Heart right ventricle (tissue), 16 donors: ENCODE measurements around the gene DNAJC1. TPM values are rescaled to one million over a fixed set of nuclear protein-coding genes. Genes with fewer than 3 reads are reported as not detected.

Source experiments
- ATAC-seq, 8 donors: fragments of 200-7000 bp; cut with Tn5 transposase; one replicate each; pipeline ENCODE4 v1.9.1; 2020; ENCODE audit warnings: mild to moderate bottlenecking in 8 of 8, moderate library complexity in 8 of 8, moderate number of reproducible peaks in 1 of 8
- DNase-seq, 2 donors: peaks; one replicate each; pipeline ENCODE4 v3.0.0-alpha.2; 2020
- H3K27ac ChIP-seq, 10 donors: fragments of 200-600 bp; sonication (generic) in 2 of 10; one replicate each; pipeline versions ENCODE4 v1.5.0 to v1.8.0; 2020 to 2022; ENCODE audit warnings: mild to moderate bottlenecking in 3 of 10
- H3K27me3 ChIP-seq, 7 donors: fragments of 200-600 bp; one replicate each; pipeline ENCODE4 v1.8.0; 2021 to 2022; ENCODE audit warnings: mild to moderate bottlenecking in 2 of 7
- H3K36me3 ChIP-seq, 9 donors: fragments of 200-600 bp; sonication (generic) in 1 of 9; one replicate each; pipeline versions ENCODE4 v1.5.0 to v1.8.0; 2020 to 2022; ENCODE audit warnings: mild to moderate bottlenecking in 2 of 9
- H3K4me1 ChIP-seq, 9 donors: fragments of 200-600 bp; sonication (generic) in 1 of 9; one replicate each; pipeline versions ENCODE4 v1.5.0 to v1.8.0; 2020 to 2022; ENCODE audit warnings: mild to moderate bottlenecking in 4 of 9
- H3K4me3 ChIP-seq, 10 donors: fragments of 200-600 bp; sonication (generic) in 2 of 10; one replicate each; pipeline versions ENCODE4 v1.5.0 to v1.8.0; 2020 to 2022; ENCODE audit warnings: mild to moderate bottlenecking in 7 of 10, moderate library complexity in 2 of 10
- H3K9me3 ChIP-seq, 11 donors: fragments of 200-600 bp in 10 of 11; sonication (generic) in 2 of 11; one replicate each; pipeline versions ENCODE4 v1.5.0 to v1.8.0; 2013 to 2022; ENCODE audit warnings: mild to moderate bottlenecking in 2 of 11, control low read depth in 1 of 11, moderate library complexity in 1 of 11
- CTCF ChIP-seq, 9 donors: fragments of 200-600 bp; sonication (generic) in 2 of 9; IDR thresholded peaks; one replicate each; pipeline versions ENCODE4 v1.5.0 to v1.8.0; 2021 to 2022; ENCODE audit warnings: antibody characterized with exemption in 9 of 9, mild to moderate bottlenecking in 5 of 9, moderate library complexity in 1 of 9
- WGBS, 2 donors: extraction: QIAGEN DNeasy Blood & Tissue Kit; methylation state at CpG; one replicate each; pipeline ENCODE4 v1.1.7; 2013; ENCODE audit warnings: inconsistent platforms in 1 of 2; 5-methylcytosine and 5-hydroxymethylcytosine counted together
- intact Hi-C, 10 donors: fragments of 100-400 bp; cut with DNase I; formaldehyde crosslinking; loops; one replicate each; pipeline versions ENCODE4 v1.11.1 to v1.14.2; 2022
- polyA plus RNA-seq, 2 donors: library from polyadenylated mRNA; stranded (reverse); fragments of 200-250 nt; gene quantifications; one replicate each; pipeline ENCODE4 v1.2.3, GENCODE V29; 2013
- total RNA-seq, 10 donors: library from RNA; stranded (reverse); fragmentation: NEBNext Ultra II Directional in 3 of 10; extraction: Animal tissue kit (Norgen Biotek cat#: 25700) in 3 of 10; gene quantifications; one replicate each; pipeline versions ENCODE4 v1.2.1 to v1.2.4, GENCODE V29; 2021 to 2023
- donor health status: Arrhythmogenic right ventricular cardiomyopathy.
- donor health status: ischemic (EF 13 %, LVEDD 7.1; RV severe dilation, severe dysfunction).
- donor health status: healthy with polysubstance abuse.
- donor health status: DM: no; HTN: yes; CAD: no.
- donor health status: DM: no; HTN: no; CAD: no.
- donor health status: ischemic (EF 25% LVEDD 6.9; RV normal size, moderate dysfunction).
- donor health status: ischemic (EF 25% LVEDD 5.7; RV mildly dilated, moderate dysfunction).
- donor health status: healthy.
- donor health status: DM: yes; HTN: yes; CAD: no.
- donor health status: Ischemic cardiomyopathy.
- donor health status: ischemic (EF 35%, LVEDD 5.7; RV mildly dilated, moderate dysfunction).
- donor health status: nonischemic (EF 11% LVEDD 7.7; RV severe dilation, severe dysfunction).
- donor health status: DM: yes; HTN: yes; CAD: no.
- donor health status: PGD.
- donor health status: ischemic (EF 29% LVEDD 5.4; RV normal size, mild dysfunction).
- donor health status: nonischemic (EF 23%, LVEDD 6.1; RV moderate dilation, normal function).

Gene DNAJC1
- total and polyA plus RNA-seq, 12 donors, result 8.9 to 26.8 (median 11.4) TPM

GRCh38 chr10:21724020-21724589, 279.4 kb downstream of the DNAJC1 start:
- ATAC-seq, result no peak

GRCh38 chr10:21722209-21722608, 281.3 kb downstream of the DNAJC1 start:
- H3K27ac ChIP-seq, result no peak overlapping the region
- peaks cover 0 to 22% (median 17%) of the 10 kb centered on the region in 9 donors for H3K4me1 ChIP-seq
- no peaks in the 10 kb centered on the region for H3K27me3 ChIP-seq
- WGBS, 2 donors, result 98% methylated on average over 2 of the region's 2 CpGs
- peaks cover 0 to 40% (median 0%) of the 10 kb centered on the region in 9 donors for H3K36me3 ChIP-seq
- no peaks in the 10 kb centered on the region for H3K9me3 ChIP-seq
- H3K4me3 ChIP-seq, result no peak overlapping the region
- TF ChIP-seq CTCF (IDR thresholded peaks at IDR 0.05), result no peak
- intact Hi-C loops, result loop anchor here in 2 of 10 donors (10.0 kb wide), 1 partner anchor 187 kb away; the partner anchor contains the start of gene MLLT10 (in 2 of the 2)
- DNase-seq (no peak), ATAC-seq (no peak)

More at GRCh38 chr10:21724020-21724589, 279.4 kb downstream of the DNAJC1 start:
- TF ChIP-seq CTCF (IDR thresholded peaks at IDR 0.05), result no peak
- no peak for DNase-seq
- intact Hi-C loops, result loop anchor here in 3 of 10 donors (2.0 to 10.0 kb wide), 2 partner anchors 189 to 227 kb away; partner anchors contain the start of gene MLLT10 (in 2 of the 3)
- no peaks in the 10 kb centered on the region for H3K9me3 ChIP-seq
- H3K4me1 ChIP-seq, result peaks cover 0 to 27% (median 20%) of the 10 kb centered on the region in 9 donors
- no peaks in the 10 kb centered on the region for H3K27me3 ChIP-seq
- H3K4me3 ChIP-seq, result no peak overlapping the region
- WGBS, 2 donors, result 55 to 59% methylated on average over 7 of the region's 7 CpGs
- peaks cover 0 to 48% (median 0%) of the 10 kb centered on the region in 9 donors for H3K36me3 ChIP-seq
- no peak overlapping the region for H3K27ac ChIP-seq

- Histone ChIP-seq H3K27me3 (no peaks in the 10 kb centered on the region), H3K27ac (no peak overlapping the region), H3K36me3 (peaks cover 0 to 39% (median 0%) of the 10 kb centered on the region in 9 donors), H3K4me1 (peaks cover 0 to 22% (median 17%) of the 10 kb centered on the region in 9 donors), H3K4me3 (no peak overlapping the region), H3K9me3 (no peaks in the 10 kb centered on the region)
- 73 to 80% methylated on average over 6 of the region's 6 CpGs for WGBS, 2 donors
- no peak for DNase-seq
- no peak for ATAC-seq
- TF ChIP-seq CTCF (IDR thresholded peaks at IDR 0.05), result no peak
- intact Hi-C loops, result loop anchor here in 2 of 10 donors (10.0 kb wide), 1 partner anchor 186 kb away; the partner anchor contains the start of gene MLLT10 (in 2 of the 2)
Measured at GRCh38 chr10:21721000-21721665, 282.4 kb downstream of the DNAJC1 start.

- Histone ChIP-seq H3K4me3 (no peak overlapping the region), H3K27ac (no peak overlapping the region), H3K27me3 (no peaks in the 10 kb centered on the region), H3K36me3 (peaks cover 0 to 47% (median 9%) of the 10 kb centered on the region in 9 donors), H3K9me3 (no peaks in the 10 kb centered on the region), H3K4me1 (peaks cover 3 to 30% (median 17%) of the 10 kb centered on the region in 9 donors)
- DNase-seq (no peak), ATAC-seq (no peak)
- intact Hi-C loops, result loop anchor here in 2 of 10 donors (10.0 kb wide), 1 partner anchor 185 kb away; the partner anchor contains the start of gene MLLT10 (in 2 of the 2)
- TF ChIP-seq CTCF (IDR thresholded peaks at IDR 0.05), result no peak
- 66 to 77% methylated on average over 3 of the region's 3 CpGs for WGBS, 2 donors
Measured at GRCh38 chr10:21720090-21720489, 283.4 kb downstream of the DNAJC1 start.
